Fibroblast of pulmonary artery (primary cell): ENCODE measurements around the gene TSHZ1.
A peak's percentile ranks its signal among the peaks of the same experiment; 100 is the strongest.

ENCODE experiments used
- DNase-seq: peaks from one replicate; pipeline ENCODE4 v3.0.0-alpha.2; 2010; ENCODE audit warnings: low read depth
- H3K4me3 ChIP-seq: replicated peaks from 2 replicates; pipeline ENCODE4 v1.5.1; 2011; ENCODE audit warnings: low read depth, mild to moderate bottlenecking, control low read depth, low read length, moderate library complexity
- CTCF ChIP-seq: IDR thresholded peaks from 2 replicates; pipeline ENCODE4 v1.5.1; 2011; ENCODE audit warnings: mild to moderate bottlenecking, control low read depth, low read length, inconsistent platforms; ENCODE audit errors: missing control alignments

The TSHZ1 gene

GRCh38 chr18:75203416-75204268 is 7.0 kb upstream of the TSHZ1 start:
- peak overlapping the region; percentile 37 for H3K4me3 ChIP-seq
- DNase-seq = no peak
- no peak for TF ChIP-seq CTCF

GRCh38 chr18:75204269-75204731 is 6.3 kb upstream of the TSHZ1 start:
- TF ChIP-seq CTCF = no peak
- peak overlapping the region; percentile 37 for H3K4me3 ChIP-seq
- DNase-seq = no peak

GRCh38 chr18:75204732-75205513 is 5.7 kb upstream of the TSHZ1 start:
- peak overlapping the region; percentile 38 for H3K4me3 ChIP-seq
- no peak for TF ChIP-seq CTCF
- no peak for DNase-seq

- DNase-seq = no peak
- no peak for TF ChIP-seq CTCF
- H3K4me3 ChIP-seq = no peak overlapping the region
Observed at GRCh38 chr18:75205514-75206132, 5.0 kb upstream of the TSHZ1 start.

DNA sequence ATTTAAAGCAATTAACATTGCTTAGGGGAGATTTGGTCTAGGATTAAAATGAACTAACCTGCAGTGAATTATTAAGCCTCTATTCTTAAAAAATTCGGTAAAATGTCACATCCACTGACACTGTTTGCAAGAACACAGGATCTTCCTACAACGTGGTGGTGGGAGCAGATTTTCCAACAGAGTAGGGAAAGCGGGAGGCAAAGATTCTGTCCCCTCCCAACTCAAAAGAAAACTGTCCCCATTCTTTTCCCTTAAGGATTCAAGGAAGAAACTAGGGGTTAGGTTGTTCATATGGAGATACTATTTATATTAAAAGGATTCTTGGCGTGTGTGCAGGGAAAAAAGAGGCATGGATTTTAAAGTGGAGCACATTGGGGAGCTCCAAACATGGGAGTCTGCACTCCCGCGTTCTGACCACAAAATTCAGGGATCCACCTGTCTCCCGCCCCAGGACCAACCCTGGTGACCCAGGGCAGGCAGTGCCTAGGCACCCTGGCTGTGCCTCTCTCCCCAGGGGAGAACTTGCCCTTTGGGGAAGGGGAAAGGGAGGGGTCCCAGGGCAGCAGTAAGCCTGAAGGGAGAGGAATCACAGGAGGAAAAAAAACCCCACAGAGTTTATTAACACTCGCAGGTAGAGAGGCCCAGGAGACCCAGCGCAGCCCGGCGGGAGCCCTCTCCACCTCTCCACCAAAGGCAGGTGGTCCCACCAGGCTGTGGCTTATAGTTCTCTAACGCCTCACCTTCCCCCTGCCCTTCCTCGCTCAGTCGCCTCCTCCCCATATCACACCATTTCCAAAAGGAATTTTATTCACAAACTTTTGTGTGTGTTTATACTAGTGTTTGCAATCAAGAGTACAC is 3.9 kb upstream of the TSHZ1 start:
- peak overlapping the region; percentile 86 for H3K4me3 ChIP-seq
- no peak for TF ChIP-seq CTCF
- DNase-seq = no peak
